Left ventricle myocardium superior (tissue), 1 donor: ENCODE results near the gene MARVELD2. TPM values are rescaled to one million over a fixed set of nuclear protein-coding genes. Genes with fewer than 3 reads are reported as not detected.
"Not testable (repeated sequence)": the region's sequence is repeated elsewhere in the genome, so short reads cannot be mapped to it uniquely, and the experiment has no call there.

Experiments
- ATAC-seq: fragments of 200-7000 bp; cut with Tn5 transposase; one replicate; pipeline ENCODE4 v1.9.1; 2020; ENCODE audit warnings: mild to moderate bottlenecking, moderate library complexity
- DNase-seq: peaks from one replicate; pipeline ENCODE4 v3.0.0-alpha.2; 2020
- intact Hi-C: fragments of 100-400 bp; cut with micrococcal nuclease; formaldehyde crosslinking; loops from one replicate; pipeline ENCODE4 v1.11.0; 2022
- total RNA-seq: library from RNA; stranded (reverse); fragmentation: NEBNext Ultra II Directional; extraction: Animal tissue kit (Norgen Biotek cat#: 25700); gene quantifications from one replicate; pipeline ENCODE4 v1.2.1, GENCODE V29; 2021
- donor health status: DM: no; HTN: yes; CAD: no; lungs with severe emphysema.

The MARVELD2 gene
- total RNA-seq, 1 donor from 2014 or later, result 1.8 TPM

DNA sequence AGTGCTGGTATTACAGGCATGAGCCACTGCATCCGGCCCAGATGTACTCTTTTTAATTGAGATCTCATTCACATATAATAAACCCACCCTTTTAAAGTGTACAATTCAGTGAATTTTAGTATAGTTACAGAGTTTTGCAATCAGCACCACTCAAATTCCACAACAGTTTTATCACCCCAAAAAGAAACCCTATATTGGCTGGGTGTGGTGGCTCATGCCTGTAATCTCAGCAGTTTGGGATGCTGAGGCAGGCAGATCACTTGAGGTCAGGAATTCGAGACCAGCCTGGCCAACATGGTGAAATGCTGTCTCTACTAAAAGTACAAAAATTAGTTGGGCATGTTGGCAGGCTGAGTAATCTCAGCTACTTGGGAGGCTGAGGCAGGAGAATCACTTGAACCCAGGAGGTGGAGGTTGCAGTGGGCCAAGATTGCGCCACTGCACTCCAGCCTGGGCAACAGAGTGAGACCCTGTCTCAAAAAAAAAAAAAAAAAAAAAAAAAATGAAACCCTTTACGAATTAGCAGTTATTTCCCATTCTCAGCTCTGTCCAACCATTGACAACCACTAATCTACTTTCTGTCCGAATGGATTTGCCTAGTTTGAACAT is 20.5 kb downstream of the MARVELD2 start:
- intact Hi-C loops, ATAC-seq, DNase-seq: not testable (repeated sequence)

DNA sequence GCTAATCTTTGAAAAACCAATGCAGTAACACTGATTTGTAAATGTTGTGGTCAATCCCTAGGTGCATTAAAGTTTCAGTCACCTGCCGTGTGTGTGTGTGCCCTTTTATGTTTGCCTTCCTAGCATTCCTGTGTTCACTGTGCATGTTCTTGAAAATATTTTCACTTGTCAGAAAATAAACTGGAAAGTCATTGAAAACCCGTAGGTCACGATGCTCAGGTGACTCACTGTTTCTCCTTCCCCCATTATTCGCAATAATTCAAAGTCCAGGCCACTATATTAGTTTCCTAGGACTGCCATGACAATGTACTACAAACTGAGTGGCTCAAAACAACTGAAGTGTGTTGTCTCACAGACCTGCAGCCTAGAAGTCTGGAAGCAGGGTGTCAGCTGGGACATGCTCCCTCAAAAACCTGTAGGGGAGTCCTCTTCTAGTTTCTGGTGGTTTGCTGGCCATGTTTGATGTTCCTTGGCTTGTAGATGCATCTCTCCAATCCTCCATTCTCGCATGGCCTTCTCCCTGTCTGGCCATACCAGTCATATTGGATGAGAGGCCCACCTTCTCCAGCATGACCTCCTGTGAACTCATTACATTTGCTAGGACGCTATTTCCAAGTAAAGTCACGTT is 29.3 kb downstream of the MARVELD2 start:
- intact Hi-C loops, result no loop called here
- ATAC-seq (no peak), DNase-seq (no peak)

DNA sequence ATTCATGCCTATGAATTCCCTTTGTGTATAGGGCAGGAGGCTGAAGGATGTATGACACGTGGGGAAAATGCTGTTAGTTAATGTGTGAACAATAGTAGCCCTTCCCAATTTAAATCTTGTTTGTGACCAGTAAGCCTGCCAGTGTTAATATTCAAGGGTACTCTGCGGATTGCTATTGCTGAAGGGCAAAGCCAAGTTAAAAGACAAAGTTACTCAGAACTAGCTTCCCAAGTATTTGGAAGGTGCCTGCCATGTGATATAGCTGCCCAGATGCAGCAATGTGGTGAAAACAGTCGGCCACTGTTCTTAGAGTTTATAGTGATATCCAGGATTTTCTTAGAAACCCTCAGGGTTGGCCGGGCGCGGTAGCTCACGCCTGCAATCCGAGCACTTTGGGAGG is 34.6 kb downstream of the MARVELD2 start:
- no peak for ATAC-seq
- intact Hi-C loops, result no loop called here
- DNase-seq, result no peak

DNA sequence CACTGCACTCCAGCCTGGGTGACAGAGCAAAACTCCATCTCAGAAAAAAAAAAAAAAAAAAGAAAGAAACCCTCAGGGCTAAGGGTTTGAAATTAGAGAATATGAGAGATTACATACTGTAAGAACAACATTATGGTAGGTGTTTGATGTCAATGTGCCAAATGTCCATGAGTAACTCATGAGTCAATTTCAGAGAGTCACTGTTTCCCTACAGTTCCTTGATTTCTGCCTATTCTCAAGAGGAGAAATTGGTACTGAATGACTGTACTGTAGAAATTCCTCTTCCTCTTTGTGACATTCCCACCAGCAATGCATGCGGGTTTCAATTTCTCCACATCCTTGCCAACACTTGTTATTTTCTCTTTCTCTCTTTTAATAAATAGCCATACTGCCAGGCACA is 35.2 kb downstream of the MARVELD2 start:
- ATAC-seq (no peak), DNase-seq (no peak)
- intact Hi-C loops, result no loop called here

GRCh38 chr5:69450527-69450926 is 35.6 kb downstream of the MARVELD2 start:
- DNase-seq, ATAC-seq, intact Hi-C loops: not testable (repeated sequence)

DNA sequence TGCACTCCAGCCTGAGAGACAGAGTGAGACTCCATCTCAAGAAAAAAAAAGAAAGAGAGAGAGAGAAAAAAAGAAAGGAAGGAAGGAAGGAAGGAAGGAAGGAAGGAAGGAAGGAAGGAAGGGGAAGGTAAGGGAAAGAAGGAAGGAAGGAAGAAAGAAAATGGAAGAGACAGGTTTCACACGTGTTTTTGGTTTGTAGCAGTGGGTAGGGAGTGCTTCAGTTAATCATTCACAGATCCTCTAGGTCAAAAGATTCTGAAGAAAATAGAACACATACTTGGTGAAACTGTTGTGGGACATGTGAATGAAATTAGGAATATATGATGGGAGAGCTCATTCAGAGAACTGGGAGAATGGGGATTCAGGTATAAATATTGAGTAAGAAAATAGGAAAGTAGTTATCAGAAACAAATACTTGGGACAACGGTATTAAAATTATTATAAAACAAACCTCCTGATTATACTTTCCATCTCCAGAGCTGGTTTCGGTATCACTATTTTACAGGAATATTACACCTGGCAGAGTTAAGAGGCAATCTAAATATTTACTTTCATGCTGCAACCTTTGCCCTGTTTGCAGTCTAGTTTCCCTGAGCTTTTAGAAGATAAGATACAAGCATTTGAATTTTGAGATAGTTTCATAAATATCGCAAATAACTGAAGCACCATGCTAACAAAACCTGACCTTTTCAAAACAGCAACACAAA is 37.2 kb downstream of the MARVELD2 start:
- DNase-seq (no peak), ATAC-seq (no peak)
- intact Hi-C loops, result no loop called here

DNA sequence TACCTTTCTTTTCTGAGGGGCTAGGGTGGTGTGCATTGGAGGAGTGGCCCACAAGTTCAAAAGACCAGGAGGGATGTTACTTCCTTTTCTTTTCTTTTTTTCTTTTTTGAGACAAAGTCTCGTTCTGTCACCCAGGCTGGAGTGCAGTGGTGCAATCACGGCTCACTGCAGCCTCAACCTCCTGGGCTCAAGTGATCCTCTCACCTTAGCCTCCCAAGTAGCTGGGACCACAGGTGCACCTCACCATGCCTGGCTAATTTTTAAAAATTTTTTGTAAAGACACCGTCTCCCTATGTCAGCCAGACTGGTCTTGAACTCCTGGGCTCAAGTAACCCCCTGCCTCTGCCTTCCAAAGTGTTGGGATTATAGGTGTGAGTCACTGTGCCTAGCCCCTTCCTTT is 38.6 kb downstream of the MARVELD2 start:
- DNase-seq, ATAC-seq, intact Hi-C loops: not testable (repeated sequence)

GRCh38 chr5:69454460-69455249 is 39.7 kb downstream of the MARVELD2 start:
- DNase-seq, result no peak
- intact Hi-C loops, result no loop called here
- ATAC-seq, result no peak

DNA sequence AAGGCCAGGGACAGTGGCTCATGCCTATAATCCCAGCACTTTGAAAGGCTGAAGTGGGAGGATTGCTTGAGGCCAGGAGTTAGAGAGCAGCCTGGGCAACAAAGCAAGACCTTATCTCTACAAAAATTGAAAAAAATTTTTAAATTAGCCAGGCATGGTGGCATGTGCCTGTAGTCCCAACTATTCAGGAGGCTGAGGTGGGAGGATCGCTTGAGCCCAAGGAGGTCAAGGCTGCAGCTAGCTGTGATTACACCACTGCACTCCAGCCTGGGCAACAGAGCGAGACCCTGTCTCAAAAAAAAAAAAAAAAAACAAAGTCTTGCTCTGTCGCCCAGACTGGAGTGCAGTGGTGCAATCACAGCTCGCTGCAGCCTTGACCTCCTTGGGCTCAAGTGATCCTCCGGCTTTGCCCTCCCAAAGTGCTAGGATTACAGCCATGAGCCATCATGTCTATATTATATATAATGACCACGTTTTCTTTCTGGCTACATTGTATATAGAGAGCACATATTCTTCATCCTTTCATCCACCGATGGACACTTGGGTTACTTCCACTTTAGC is 40.6 kb downstream of the MARVELD2 start:
- DNase-seq, ATAC-seq, intact Hi-C loops: not testable (repeated sequence)

- intact Hi-C loops, result no loop called here
- DNase-seq (no peak), ATAC-seq (no peak)
These were observed 47.3 kb downstream of the MARVELD2 start for GRCh38 chr5:69462170-69462569.

DNA sequence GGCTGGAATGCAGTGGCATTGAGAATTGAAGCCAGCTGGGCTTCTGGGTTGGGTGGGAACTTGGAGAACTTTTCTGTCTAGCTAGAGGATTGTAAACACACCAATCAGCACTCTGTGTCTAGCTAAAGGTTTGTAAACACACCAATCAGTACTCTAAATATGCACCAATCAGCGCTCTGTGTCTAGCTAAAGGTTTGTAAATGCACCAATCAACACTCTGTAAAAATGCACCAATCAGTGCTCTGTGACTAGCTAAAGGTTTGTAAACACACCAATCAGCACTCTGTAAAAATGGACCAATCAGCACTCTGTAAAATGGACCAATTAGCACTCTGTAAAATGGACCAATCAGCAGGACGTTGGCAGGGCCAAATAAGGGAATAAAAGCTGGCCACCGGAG is 51.5 kb downstream of the MARVELD2 start:
- intact Hi-C loops, DNase-seq, ATAC-seq: not testable (repeated sequence)

DNA sequence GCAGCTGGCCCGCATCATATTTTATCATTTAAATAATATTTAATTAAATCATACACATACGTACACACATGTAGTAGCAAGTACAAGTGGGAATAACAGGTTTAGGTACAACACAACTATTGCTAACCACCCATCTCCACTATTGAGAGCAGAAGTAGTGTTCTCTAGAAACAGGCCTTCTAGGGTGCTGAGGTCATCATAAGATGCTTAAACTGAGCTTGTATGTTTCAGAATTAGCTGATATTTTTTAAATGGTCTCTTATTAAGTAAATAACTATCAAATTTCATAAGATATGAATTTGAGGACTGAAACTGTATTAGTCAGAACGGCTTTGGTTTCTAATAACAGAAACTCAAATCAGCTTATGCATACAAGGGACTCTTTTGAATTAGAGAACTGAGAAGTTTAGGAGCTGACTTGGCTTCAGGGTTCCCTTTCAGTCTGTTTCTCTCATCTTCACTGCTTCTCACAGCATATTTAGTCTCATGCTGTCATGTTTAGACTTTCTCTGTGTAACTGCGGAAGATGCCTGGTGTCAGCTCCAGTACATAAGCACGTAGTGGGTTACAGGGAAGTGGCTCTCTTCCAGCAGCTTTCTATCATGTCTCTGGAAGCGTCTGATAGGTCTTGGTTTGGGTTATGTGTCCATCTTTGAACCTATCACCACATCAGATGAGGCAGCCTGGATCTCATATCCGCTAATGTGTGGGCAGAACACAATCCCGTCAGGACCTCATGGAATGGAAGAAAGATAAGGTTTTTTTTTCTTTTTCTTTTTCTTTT is 52.7 kb downstream of the MARVELD2 start:
- no peak for DNase-seq

DNA sequence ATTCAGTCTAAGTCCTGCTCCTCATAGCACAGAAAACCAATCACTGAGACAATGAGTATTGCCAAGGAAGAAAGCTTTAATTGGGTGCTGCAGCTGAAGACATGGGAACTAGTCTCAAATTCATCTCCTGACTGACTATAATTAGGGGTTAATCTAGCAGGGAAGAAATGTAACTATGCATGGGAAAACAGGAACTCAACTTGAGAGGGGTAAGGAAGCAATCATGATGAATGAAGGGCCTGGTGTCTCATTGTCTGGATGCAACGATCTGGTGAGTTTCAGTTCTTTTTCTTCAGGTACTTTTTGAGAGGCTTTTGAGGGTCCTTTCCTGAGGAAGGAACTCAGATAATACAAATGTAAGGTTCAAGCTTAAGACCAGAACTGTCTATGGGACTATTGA is 53.7 kb downstream of the MARVELD2 start:
- DNase-seq (no peak), ATAC-seq (no peak)
- intact Hi-C loops, result no loop called here

More for the DNA sequence above, 52.7 kb downstream of the MARVELD2 start:
- intact Hi-C loops, result no loop called here
- no peak for ATAC-seq

DNA sequence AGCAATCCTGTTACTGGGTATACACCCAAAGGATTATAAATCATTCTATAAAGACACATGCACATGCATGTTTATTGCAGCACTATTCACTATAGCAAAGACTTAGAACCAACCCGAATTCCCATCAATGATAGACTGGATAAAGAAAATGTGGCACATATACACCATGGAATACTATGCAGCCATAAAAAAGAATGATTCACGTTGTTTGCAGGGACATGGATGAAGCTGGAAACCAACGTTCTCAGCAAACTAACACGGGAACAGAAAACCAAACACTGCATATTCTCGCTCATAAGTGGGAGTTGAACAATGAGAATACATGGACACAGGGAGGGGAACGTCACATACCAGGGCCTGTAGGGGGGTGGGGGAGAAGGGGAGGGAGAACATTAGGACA is 56.6 kb downstream of the MARVELD2 start:
- intact Hi-C loops, DNase-seq, ATAC-seq: not testable (repeated sequence)

- intact Hi-C loops, ATAC-seq, DNase-seq: not testable (repeated sequence)
These were observed 57.7 kb downstream of the MARVELD2 start for GRCh38 chr5:69472535-69473143.

- ATAC-seq (no peak), DNase-seq (no peak)
- intact Hi-C loops, result no loop called here
These were observed 62.3 kb downstream of the MARVELD2 start for GRCh38 chr5:69477170-69477569.

DNA sequence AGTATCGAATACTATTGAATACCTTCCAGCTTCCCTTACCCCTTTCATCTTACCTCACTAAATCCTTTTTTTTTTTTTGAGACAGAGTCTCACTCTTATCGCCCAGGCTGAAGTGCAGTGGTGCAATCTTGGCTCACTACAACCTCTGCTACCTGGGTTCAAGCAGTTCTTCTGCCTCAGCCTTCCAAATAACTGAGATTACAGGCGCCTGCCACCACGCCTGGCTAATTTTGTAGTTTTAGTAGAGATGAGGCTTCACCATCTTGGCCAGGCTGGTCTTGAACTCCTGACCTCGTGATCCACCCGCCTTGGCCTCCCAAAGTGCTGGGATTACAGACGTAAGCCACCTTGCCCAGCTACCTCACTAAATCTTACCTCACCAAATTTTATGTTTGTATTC is 63.4 kb downstream of the MARVELD2 start:
- ATAC-seq, result not testable (repeated sequence)

GRCh38 chr5:69484891-69485290 is 70.0 kb downstream of the MARVELD2 start:
- intact Hi-C loops, result no loop called here
- ATAC-seq, result no peak
- no peak for DNase-seq

More for the DNA sequence above, 63.4 kb downstream of the MARVELD2 start:
- intact Hi-C loops, DNase-seq: not testable (repeated sequence)
